22Rv1 (cell line): Measurements from ENCODE around the gene ALG2.

ENCODE experiments used
- ZFX ChIP-seq: fragments of 450-650 bp; IDR thresholded peaks from 2 replicates; pipeline ENCODE4 v1.6.1; 2017; ENCODE audit warnings: antibody characterized with exemption, borderline replicate concordance
- TF ChIP-seq, protein P1 (sequence below): fragments of 450-650 bp; IDR thresholded peaks from 2 replicates; pipeline ENCODE4 v1.5.1; 2017; ENCODE audit warnings: mild to moderate bottlenecking

DNA sequence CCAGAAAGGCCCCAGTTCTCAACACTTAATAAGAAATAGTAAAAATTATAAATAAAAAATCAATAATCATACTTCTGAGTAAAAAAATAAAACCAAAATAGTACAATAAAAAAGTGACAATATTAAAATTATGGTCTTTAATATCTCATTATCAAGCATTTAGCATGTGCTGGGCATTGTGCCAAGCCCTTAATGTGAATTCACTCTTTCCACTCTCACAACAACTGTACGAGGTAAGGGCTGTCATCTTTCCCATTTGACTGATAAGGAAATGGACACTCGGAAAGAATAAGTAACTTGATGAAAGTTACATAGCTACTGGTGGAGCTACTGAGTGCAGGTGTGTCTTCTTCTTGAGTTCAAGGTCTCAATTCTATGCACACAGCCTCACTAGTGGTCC is 43.9 kb upstream of the ALG2 start:
- TF ChIP-seq, protein P1, sequence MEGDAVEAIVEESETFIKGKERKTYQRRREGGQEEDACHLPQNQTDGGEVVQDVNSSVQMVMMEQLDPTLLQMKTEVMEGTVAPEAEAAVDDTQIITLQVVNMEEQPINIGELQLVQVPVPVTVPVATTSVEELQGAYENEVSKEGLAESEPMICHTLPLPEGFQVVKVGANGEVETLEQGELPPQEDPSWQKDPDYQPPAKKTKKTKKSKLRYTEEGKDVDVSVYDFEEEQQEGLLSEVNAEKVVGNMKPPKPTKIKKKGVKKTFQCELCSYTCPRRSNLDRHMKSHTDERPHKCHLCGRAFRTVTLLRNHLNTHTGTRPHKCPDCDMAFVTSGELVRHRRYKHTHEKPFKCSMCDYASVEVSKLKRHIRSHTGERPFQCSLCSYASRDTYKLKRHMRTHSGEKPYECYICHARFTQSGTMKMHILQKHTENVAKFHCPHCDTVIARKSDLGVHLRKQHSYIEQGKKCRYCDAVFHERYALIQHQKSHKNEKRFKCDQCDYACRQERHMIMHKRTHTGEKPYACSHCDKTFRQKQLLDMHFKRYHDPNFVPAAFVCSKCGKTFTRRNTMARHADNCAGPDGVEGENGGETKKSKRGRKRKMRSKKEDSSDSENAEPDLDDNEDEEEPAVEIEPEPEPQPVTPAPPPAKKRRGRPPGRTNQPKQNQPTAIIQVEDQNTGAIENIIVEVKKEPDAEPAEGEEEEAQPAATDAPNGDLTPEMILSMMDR = no peak
- TF ChIP-seq ZFX = no peak
